Endodermal cell (in vitro differentiated cells): ENCODE measurements around the gene THADA. TPM values are rescaled to one million over a fixed set of nuclear protein-coding genes. Genes with fewer than 3 reads are reported as not detected.

Experiments used
- DNase-seq: peaks from one replicate; pipeline ENCODE4 v3.0.0-alpha.2; 2017
- H3K27ac ChIP-seq: 2 replicates; pipeline ENCODE4 v1.5.1; 2013; ENCODE audit warnings: mild to moderate bottlenecking, low read depth, low read length, moderate library complexity
- H3K27me3 ChIP-seq: 2 replicates; pipeline ENCODE4 v1.6.1; 2013; ENCODE audit warnings: mild to moderate bottlenecking, low read length, moderate library complexity; ENCODE audit not compliant: insufficient read depth, control insufficient read depth, poor library complexity, severe bottlenecking
- H3K36me3 ChIP-seq: 2 replicates; pipeline ENCODE4 v1.7.0; 2013; ENCODE audit warnings: mild to moderate bottlenecking, low read length, moderate library complexity; ENCODE audit not compliant: control insufficient read depth, insufficient read depth
- H3K4me1 ChIP-seq: one replicate; pipeline ENCODE4 v1.7.0; 2013; ENCODE audit warnings: low read length; ENCODE audit not compliant: control insufficient read depth, insufficient read depth
- H3K4me3 ChIP-seq: 2 replicates; pipeline ENCODE4 v1.5.1; 2013; ENCODE audit warnings: mild to moderate bottlenecking, low read length, moderate library complexity
- H3K9ac ChIP-seq: 2 replicates; pipeline ENCODE4 v1.6.1; 2013; ENCODE audit warnings: mild to moderate bottlenecking, low read length, moderate library complexity; ENCODE audit not compliant: poor library complexity, severe bottlenecking; ENCODE audit errors: extremely low read depth
- H3K9me3 ChIP-seq: 2 replicates; pipeline ENCODE4 v1.6.1; 2013; ENCODE audit warnings: mild to moderate bottlenecking, low read length, moderate library complexity; ENCODE audit not compliant: control insufficient read depth
- H3K27ac Mint-ChIP-seq: 2 replicates; pipeline ENCODE4 v1.8.0; 2020; ENCODE audit warnings: mixed read lengths
- H3K27me3 Mint-ChIP-seq: 2 replicates; pipeline ENCODE4 v1.8.0; 2021; ENCODE audit warnings: mild to moderate bottlenecking, mixed read lengths; ENCODE audit not compliant: insufficient read depth
- H3K36me3 Mint-ChIP-seq: 2 replicates; pipeline ENCODE4 v1.8.0; 2020; ENCODE audit warnings: low read depth, mixed read lengths
- H3K4me1 Mint-ChIP-seq: 2 replicates; pipeline ENCODE4 v1.8.0; 2020; ENCODE audit warnings: mixed read lengths
- H3K4me3 Mint-ChIP-seq: 2 replicates; pipeline ENCODE4 v1.8.0; 2020; ENCODE audit warnings: mild to moderate bottlenecking, moderate library complexity, mixed read lengths
- H3K9me3 Mint-ChIP-seq: 2 replicates; pipeline ENCODE4 v1.8.0; 2020; ENCODE audit warnings: mild to moderate bottlenecking, mixed read lengths
- WGBS, 2 experiments: methylation state at CpG; one replicate each; pipeline versions ENCODE4 v1.1.5 to v1.1.7; 2013; ENCODE audit warnings: missing lambda C conversion rate in 2 of 2, mixed read lengths in 1 of 2; ENCODE audit not compliant: insufficient coverage in 1 of 2, insufficient read length in 1 of 2; 5-methylcytosine and 5-hydroxymethylcytosine counted together
- total RNA-seq, 2 donors: library from RNA; stranded (reverse); fragmentation: NEBNext Ultra II Directional in 1 of 2; extraction: Animal tissue kit (Norgen Biotek cat#: 25700) in 1 of 2; gene quantifications; 2 replicates in 1 of 2; 3 replicates in 1 of 2; pipeline ENCODE4 v1.2.1, GENCODE V29; 2021
- TF ChIP-seq, protein P1 (sequence below): fragments of 200-600 bp; sonication (generic); conservative IDR thresholded peaks from 2 replicates; pipeline ENCODE4 v1.5.0; 2021; ENCODE audit warnings: antibody characterized with exemption, mild to moderate bottlenecking

The THADA gene
- total RNA-seq, 2 donors from 2014 or later: 32.8 to 35.0 TPM

DNA sequence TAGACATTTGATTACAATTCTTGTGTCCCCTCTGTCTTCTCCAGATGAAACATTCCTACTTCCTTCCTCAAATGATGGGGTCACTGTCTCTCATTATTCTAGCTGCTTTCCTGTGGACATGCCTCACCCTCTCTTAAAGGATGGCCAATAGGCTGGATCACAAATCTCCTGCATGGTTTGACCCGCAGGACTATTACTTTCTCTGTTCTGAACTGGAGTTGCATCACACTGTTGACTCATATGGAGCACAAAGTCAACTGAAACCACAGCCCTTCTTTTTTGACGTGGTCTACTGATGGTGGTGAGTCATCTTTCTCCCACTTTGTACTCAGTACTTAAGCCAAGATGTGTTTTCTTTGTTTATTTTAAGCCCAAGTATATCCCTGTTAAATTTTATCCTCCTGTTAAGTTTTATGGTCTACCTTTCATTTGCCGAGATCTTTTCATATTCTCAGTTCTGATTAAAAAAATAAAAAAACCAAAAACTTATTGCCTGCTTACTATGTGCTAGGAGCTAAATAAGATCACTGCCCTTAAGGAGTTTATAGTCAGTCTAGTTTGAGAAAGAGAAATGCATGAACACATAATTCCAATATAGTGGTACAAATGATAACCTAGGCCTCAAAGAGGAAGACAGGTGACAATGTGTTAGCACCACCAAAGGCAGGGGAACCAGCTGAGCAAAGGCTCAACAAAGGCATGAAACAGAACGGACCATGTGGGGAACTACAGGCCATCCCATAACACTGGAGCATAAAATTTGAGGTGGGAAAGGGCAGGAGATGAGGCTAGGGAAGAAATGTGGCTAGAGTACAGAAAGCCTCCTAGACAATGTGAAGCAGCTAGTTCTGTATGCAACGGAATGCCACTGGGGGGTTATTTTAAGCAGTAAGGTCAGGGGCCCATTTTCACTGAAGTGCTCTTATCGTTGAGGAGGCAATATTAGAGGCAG, 301.8 kb downstream of the THADA start:
- no peak overlapping the region for H3K27ac Mint-ChIP-seq
- no peaks in the 10 kb centered on the region for H3K36me3 ChIP-seq

DNA sequence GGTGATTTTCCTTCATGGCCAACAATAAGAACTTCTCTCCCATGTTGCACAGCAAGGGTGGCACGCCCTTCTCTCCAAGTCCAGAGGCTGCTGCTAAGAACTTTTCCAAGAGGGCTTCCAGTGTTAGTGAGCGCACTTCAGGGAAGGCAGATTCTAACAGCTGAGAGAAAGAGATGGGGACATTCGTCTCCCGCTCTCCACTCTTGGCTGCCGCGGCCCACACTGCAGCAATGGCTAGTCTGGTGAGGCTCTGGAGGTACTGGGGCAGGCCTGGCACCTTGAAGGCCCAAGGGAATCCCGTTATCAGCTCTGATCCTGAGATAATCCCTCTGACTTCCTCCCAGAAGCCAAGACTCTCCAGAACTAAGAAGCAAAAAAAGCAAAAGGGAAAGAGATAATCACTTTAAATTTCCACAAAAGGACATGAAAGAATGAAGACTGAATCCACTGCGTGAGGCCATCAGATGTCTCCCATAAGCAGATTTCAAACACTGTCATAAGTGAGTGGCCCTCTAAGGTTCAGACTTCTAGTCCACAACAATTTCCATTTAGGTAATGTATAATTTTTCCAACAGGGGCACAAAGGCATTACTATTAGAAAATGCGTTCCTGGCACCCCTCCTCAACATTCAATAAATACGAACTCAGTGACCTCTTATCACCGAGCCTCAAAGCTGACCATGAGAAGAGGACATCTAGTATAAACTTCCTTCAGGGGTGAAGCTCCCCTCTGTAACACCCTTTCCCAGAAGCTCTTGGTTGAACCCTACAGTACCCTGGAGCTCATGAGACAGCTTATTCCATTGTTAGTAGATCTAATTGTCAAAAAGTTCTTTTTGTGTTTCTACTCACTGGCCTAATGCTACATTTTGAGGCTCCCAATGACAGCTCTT, 302.7 kb downstream of the THADA start:
- Histone ChIP-seq H3K4me3 (no peak overlapping the region), H3K4me1 (peaks cover 4% of the 10 kb centered on the region), H3K36me3 (no peaks in the 10 kb centered on the region), H3K27ac (no peak overlapping the region), H3K27me3 (no peaks in the 10 kb centered on the region), H3K9ac (no peak overlapping the region), H3K9me3 (peaks cover 5% of the 10 kb centered on the region)
- Mint-ChIP-seq H3K4me3 (no peak overlapping the region), H3K9me3 (peaks cover 14% of the 10 kb centered on the region), H3K36me3 (peaks cover 26% of the 10 kb centered on the region), H3K27ac (no peak overlapping the region), H3K4me1 (peaks cover 13% of the 10 kb centered on the region), H3K27me3 (no peaks in the 10 kb centered on the region)
- WGBS, 2 experiments: 95% methylated on average over 9 to 11 of the region's 11 CpGs
- TF ChIP-seq, protein P1, sequence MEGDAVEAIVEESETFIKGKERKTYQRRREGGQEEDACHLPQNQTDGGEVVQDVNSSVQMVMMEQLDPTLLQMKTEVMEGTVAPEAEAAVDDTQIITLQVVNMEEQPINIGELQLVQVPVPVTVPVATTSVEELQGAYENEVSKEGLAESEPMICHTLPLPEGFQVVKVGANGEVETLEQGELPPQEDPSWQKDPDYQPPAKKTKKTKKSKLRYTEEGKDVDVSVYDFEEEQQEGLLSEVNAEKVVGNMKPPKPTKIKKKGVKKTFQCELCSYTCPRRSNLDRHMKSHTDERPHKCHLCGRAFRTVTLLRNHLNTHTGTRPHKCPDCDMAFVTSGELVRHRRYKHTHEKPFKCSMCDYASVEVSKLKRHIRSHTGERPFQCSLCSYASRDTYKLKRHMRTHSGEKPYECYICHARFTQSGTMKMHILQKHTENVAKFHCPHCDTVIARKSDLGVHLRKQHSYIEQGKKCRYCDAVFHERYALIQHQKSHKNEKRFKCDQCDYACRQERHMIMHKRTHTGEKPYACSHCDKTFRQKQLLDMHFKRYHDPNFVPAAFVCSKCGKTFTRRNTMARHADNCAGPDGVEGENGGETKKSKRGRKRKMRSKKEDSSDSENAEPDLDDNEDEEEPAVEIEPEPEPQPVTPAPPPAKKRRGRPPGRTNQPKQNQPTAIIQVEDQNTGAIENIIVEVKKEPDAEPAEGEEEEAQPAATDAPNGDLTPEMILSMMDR: no peak
- no peak for DNase-seq

More for the DNA sequence above, 301.8 kb downstream of the THADA start:
- WGBS, 2 experiments: 81 to 89% methylated on average over 4 to 6 of the region's 6 CpGs
- H3K9ac ChIP-seq: no peak overlapping the region
- Mint-ChIP-seq H3K36me3 (peaks cover 21% of the 10 kb centered on the region), H3K9me3 (peaks cover 14% of the 10 kb centered on the region), H3K4me3 (no peak overlapping the region), H3K4me1 (peaks cover 17% of the 10 kb centered on the region), H3K27me3 (no peaks in the 10 kb centered on the region)
- peaks cover 8% of the 10 kb centered on the region for H3K4me1 ChIP-seq
- H3K27me3 ChIP-seq: no peaks in the 10 kb centered on the region
- H3K9me3 ChIP-seq: peaks cover 5% of the 10 kb centered on the region
- H3K27ac ChIP-seq: no peak overlapping the region
- no peak overlapping the region for H3K4me3 ChIP-seq
- TF ChIP-seq, protein P1: no peak
- no peak for DNase-seq

DNA sequence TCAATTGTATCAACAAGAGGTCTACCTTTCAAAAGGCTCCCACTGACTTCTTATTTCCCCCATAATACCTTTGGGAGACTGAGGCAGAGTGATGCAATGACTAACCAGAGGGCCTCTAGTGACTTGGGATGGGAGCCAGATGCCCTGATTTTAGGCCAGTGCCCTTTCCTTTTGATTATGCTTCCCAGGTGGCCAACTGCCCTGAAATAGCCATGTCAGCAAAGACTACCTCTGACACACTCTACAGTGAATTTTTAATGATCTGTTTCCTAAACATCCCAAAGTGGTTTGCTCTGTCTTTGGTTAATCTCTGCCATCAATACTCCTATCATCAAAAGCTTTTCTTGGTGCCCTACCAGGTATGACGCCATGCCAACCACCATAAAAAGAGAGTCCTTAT, 303.5 kb downstream of the THADA start:
- Histone ChIP-seq H3K9me3 (peaks cover 5% of the 10 kb centered on the region), H3K4me1 (peaks cover 4% of the 10 kb centered on the region), H3K4me3 (no peak overlapping the region), H3K27me3 (no peaks in the 10 kb centered on the region), H3K36me3 (no peaks in the 10 kb centered on the region), H3K27ac (no peak overlapping the region), H3K9ac (no peak overlapping the region)
- peaks cover 14% of the 10 kb centered on the region for H3K9me3 Mint-ChIP-seq
- no peak overlapping the region for H3K4me3 Mint-ChIP-seq
- H3K4me1 Mint-ChIP-seq: peaks cover 13% of the 10 kb centered on the region
- whole genome bisulfite sequencing, 2 experiments: 92% methylated on average over 1 of the region's 1 CpG; no CpG with 5 or more reads in 1 of the 2 experiments
- no peak for DNase-seq
- H3K27me3 Mint-ChIP-seq: no peaks in the 10 kb centered on the region
- TF ChIP-seq, protein P1: no peak
- H3K36me3 Mint-ChIP-seq: peaks cover 32% of the 10 kb centered on the region
- no peak overlapping the region for H3K27ac Mint-ChIP-seq
